Parathyroid adenoma (tissue), 2 donors: ENCODE measurements around the gene ETV6.

Source experiments
- H2AFZ ChIP-seq: fragments of 300-600 bp; sonication (generic); one replicate; pipeline ENCODE4 v1.7.0; 2017; ENCODE audit warnings: antibody characterized with exemption, mild to moderate bottlenecking
- H3K27ac ChIP-seq: fragments of 300-600 bp; sonication (generic); one replicate; pipeline ENCODE4 v1.7.0; 2017
- H3K27me3 ChIP-seq: fragments of 300-600 bp; sonication (generic); one replicate; pipeline ENCODE4 v1.7.0; 2017; ENCODE audit warnings: low read length; ENCODE audit not compliant: control insufficient read depth, insufficient read depth
- H3K36me3 ChIP-seq: fragments of 300-600 bp; sonication (generic); one replicate; pipeline ENCODE4 v1.7.0; 2017; ENCODE audit warnings: low read length; ENCODE audit not compliant: control insufficient read depth, insufficient read depth
- H3K4me1 ChIP-seq: fragments of 300-600 bp; sonication (generic); one replicate; pipeline ENCODE4 v1.7.0; 2017; ENCODE audit warnings: control low read depth
- H3K4me2 ChIP-seq: fragments of 300-600 bp; sonication (generic); one replicate; pipeline ENCODE4 v1.7.0; 2017; ENCODE audit warnings: low read length
- H3K4me3 ChIP-seq: fragments of 300-600 bp; sonication (generic); one replicate; pipeline ENCODE4 v1.7.0; 2017; ENCODE audit warnings: low read depth, low read length
- H3K79me2 ChIP-seq: fragments of 300-600 bp; sonication (generic); one replicate; pipeline ENCODE4 v1.7.0; 2017; ENCODE audit warnings: control low read depth
- H3K9ac ChIP-seq: fragments of 300-600 bp; sonication (generic); one replicate; pipeline ENCODE4 v1.7.0; 2017; ENCODE audit warnings: mild to moderate bottlenecking
- H3K9me3 ChIP-seq: fragments of 300-600 bp; sonication (generic); one replicate; pipeline ENCODE4 v1.7.0; 2017; ENCODE audit warnings: low read length; ENCODE audit not compliant: control insufficient read depth
- TF ChIP-seq, protein P1 (sequence below): fragments of 300-600 bp; sonication (generic); IDR thresholded peaks from one replicate; pipeline ENCODE4 v1.7.0; 2017; ENCODE audit warnings: antibody characterized with exemption, mild to moderate bottlenecking
- donor health status: primary hyperparathyroidism.

The ETV6 gene

DNA sequence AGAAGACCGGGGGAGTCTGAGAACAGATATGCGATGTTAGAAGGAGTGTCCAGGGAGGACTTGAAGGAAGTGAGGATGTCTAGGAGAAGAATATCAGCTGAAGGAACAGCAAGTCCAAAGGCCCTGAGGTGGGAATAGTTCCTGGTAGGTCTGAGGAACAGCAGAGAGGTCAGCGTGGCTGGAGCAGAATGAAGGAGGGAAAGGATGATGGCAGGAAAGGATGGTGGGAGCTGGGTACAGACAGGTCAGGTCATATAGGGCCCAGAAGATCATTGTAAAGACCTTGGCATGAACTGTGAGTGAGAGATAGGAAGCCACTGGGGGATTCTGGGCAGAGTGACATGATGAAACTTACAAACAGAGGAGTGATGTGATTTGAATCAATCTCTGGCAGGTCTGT, 171.0 kb downstream of the ETV6 start:
- Histone ChIP-seq H3K9ac (no peak overlapping the region), H3K4me1 (peaks cover 12% of the 10 kb centered on the region), H3K4me3 (no peak overlapping the region), H3K9me3 (no peaks in the 10 kb centered on the region), H3K79me2 (peaks cover 14% of the 10 kb centered on the region), H3K27me3 (no peaks in the 10 kb centered on the region), H3K36me3 (no peaks in the 10 kb centered on the region), H3K27ac (no peak overlapping the region), H3K4me2 (no peak overlapping the region), H2AFZ (no peak overlapping the region)
- TF ChIP-seq, protein P1, sequence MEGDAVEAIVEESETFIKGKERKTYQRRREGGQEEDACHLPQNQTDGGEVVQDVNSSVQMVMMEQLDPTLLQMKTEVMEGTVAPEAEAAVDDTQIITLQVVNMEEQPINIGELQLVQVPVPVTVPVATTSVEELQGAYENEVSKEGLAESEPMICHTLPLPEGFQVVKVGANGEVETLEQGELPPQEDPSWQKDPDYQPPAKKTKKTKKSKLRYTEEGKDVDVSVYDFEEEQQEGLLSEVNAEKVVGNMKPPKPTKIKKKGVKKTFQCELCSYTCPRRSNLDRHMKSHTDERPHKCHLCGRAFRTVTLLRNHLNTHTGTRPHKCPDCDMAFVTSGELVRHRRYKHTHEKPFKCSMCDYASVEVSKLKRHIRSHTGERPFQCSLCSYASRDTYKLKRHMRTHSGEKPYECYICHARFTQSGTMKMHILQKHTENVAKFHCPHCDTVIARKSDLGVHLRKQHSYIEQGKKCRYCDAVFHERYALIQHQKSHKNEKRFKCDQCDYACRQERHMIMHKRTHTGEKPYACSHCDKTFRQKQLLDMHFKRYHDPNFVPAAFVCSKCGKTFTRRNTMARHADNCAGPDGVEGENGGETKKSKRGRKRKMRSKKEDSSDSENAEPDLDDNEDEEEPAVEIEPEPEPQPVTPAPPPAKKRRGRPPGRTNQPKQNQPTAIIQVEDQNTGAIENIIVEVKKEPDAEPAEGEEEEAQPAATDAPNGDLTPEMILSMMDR, result no peak

DNA sequence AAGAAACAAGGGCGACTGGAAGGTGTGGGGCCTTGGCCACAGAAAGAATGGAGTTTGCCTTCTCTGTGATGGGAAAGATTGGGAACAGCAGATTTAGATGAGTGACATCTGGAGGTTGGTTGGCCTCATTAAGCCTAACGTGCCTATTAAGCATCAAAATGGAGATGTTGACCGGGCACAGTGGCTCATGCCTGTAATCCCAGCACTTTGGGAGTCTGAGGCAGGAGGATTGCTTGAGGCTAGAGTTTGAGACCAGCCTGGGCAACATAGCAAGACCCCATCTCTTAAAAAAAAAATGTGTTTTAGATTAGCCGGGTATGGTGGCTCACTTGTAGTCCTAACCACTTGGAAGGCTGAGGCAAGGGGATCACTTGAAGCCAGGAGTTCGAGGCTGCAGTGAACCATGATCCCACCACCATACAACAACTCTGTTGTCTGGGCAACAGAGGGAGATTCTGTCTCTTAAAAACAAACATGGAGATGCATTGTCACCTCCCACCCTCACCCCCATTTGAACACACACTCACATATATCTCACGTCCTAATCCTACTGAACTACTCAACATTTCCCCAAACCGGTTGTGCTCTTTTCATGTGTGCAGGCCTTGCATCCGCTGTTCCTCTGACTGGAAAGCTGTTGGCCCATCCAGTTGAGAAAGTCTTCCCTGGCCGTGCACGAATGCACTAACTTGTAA, 172.1 kb downstream of the ETV6 start:
- no peaks in the 10 kb centered on the region for H3K36me3 ChIP-seq
- H3K79me2 ChIP-seq, result peaks cover 14% of the 10 kb centered on the region
- H3K27ac ChIP-seq, result peak overlapping the region; percentile 45
- no peak overlapping the region for H3K9ac ChIP-seq
- no peaks in the 10 kb centered on the region for H3K9me3 ChIP-seq
- H3K4me1 ChIP-seq, result peaks cover 15% of the 10 kb centered on the region
- H3K4me2 ChIP-seq, result no peak overlapping the region
- H3K27me3 ChIP-seq, result no peaks in the 10 kb centered on the region
- peak overlapping the region; percentile 46 for H2AFZ ChIP-seq
- no peak overlapping the region for H3K4me3 ChIP-seq
- TF ChIP-seq, protein P1, result no peak

DNA sequence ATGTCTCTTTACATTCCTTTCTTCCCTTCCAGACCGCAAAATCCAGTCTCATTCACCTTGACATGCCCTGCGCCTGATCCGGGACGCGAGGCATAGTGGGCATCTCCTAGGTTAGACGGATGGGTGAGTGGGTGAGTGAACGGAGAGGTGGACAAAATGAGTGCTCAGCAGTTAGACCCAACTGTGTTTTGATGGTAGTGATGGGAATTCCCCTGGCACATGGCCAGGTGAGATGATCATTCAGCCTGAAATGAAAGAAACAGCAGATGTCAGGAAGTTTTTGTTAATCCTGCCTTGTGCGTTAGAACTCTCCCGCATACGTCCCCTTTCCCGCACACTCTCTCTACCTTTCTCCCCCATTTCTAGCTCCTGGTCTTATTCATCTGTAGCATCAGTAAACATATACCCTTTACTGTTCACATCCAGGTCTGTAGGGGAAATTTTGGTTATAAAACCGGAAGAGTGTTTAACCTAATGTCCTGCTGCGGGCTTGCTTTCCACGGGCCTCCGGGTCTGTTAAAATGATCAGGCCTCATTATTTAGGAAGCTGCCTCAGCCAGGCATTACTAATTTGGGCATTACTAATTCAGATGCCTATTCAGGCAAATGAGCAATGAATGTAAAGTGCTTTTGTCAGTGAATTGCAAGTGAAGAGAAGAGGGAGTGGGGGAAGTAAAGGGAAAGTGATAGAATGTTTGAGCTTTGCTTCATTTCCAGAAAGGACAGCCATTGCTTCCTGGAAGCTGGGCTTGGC, 172.8 kb downstream of the ETV6 start:
- Histone ChIP-seq H3K4me2 (no peak overlapping the region), H3K9me3 (no peaks in the 10 kb centered on the region), H3K79me2 (peaks cover 14% of the 10 kb centered on the region), H3K9ac (no peak overlapping the region), H3K4me1 (peaks cover 20% of the 10 kb centered on the region), H2AFZ (peak overlapping the region; percentile 46), H3K27ac (peak overlapping the region; percentile 45), H3K27me3 (no peaks in the 10 kb centered on the region), H3K4me3 (no peak overlapping the region), H3K36me3 (no peaks in the 10 kb centered on the region)
- TF ChIP-seq, protein P1, result no peak

DNA sequence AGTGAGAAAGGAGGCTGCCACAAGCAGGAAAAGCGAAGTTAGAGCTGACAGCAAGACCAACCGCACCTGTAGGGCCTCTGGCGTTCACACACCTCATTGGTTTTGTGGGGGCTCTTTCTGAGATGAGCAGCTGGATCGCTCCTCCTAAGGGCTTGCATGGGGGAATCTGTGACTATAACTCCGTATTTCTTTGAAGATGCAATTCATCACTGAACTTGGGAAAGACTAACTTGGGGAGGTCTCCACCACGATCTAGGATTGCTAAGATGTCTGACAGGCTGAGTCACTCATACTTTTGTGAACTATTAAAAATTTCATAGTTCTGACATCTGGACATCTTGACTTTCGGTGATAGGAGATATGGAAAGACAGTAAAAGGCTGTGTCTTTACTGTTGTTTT, 173.6 kb downstream of the ETV6 start:
- no peaks in the 10 kb centered on the region for H3K27me3 ChIP-seq
- TF ChIP-seq, protein P1, result no peak
- H3K36me3 ChIP-seq, result no peaks in the 10 kb centered on the region
- peaks cover 24% of the 10 kb centered on the region for H3K4me1 ChIP-seq
- no peak overlapping the region for H3K9ac ChIP-seq
- no peak overlapping the region for H3K4me3 ChIP-seq
- H2AFZ ChIP-seq, result no peak overlapping the region
- H3K79me2 ChIP-seq, result peaks cover 11% of the 10 kb centered on the region
- no peak overlapping the region for H3K27ac ChIP-seq
- no peaks in the 10 kb centered on the region for H3K9me3 ChIP-seq
- H3K4me2 ChIP-seq, result no peak overlapping the region
